SK-N-MC (cell line): ENCODE data around the gene PCDH7.

Experiments used
- EZH2 ChIP-seq: fragments of 200-600 bp; sonication (generic); IDR thresholded peaks from one replicate; pipeline ENCODE4 v1.6.1; 2017; ENCODE audit warnings: antibody characterized with exemption
- POLR2AphosphoS5 ChIP-seq: IDR thresholded peaks from 2 replicates; pipeline ENCODE4 v1.6.1; 2012; ENCODE audit warnings: mild to moderate bottlenecking, low read depth, low read length, borderline replicate concordance

- TF ChIP-seq POLR2AphosphoS5 (no peak), EZH2 (no peak)
Measured at GRCh38 chr4:30724247-30724646, 4.1 kb downstream of the PCDH7 start.
